GM23248 (cell line): ENCODE results near the gene HDAC10. TPM values are rescaled to one million over a fixed set of nuclear protein-coding genes. Genes with fewer than 3 reads are reported as not detected.

Experiments
- DNase-seq: peaks from one replicate; pipeline ENCODE4 v3.0.0-alpha.2; 2015
- H2AFZ ChIP-seq: fragments of 200-600 bp; sonication (generic); 2 replicates; pipeline ENCODE4 v1.6.1; 2016; ENCODE audit warnings: antibody characterized with exemption
- H3F3A ChIP-seq: fragments of 200-600 bp; sonication (generic); 2 replicates; pipeline ENCODE4 v1.6.1; 2016; ENCODE audit warnings: mild to moderate bottlenecking, antibody characterized with exemption, mixed run types; ENCODE audit not compliant: insufficient read depth
- H3K27ac ChIP-seq: fragments of 200-600 bp; sonication (generic); 2 replicates; pipeline ENCODE4 v1.5.1; 2016; ENCODE audit warnings: mild to moderate bottlenecking
- H3K27me3 ChIP-seq: fragments of 200-600 bp; sonication (generic); replicated peaks from 2 replicates; pipeline ENCODE4 v1.6.1; 2016; ENCODE audit warnings: mild to moderate bottlenecking; ENCODE audit not compliant: insufficient read depth
- H3K36me3 ChIP-seq: fragments of 200-600 bp; sonication (generic); 2 replicates; pipeline ENCODE4 v1.6.1; 2016; ENCODE audit warnings: low read depth, mild to moderate bottlenecking
- H3K4me1 ChIP-seq: fragments of 200-600 bp; sonication (generic); 2 replicates; pipeline ENCODE4 v1.6.1; 2016; ENCODE audit warnings: mild to moderate bottlenecking; ENCODE audit not compliant: insufficient read depth
- H3K4me2 ChIP-seq: fragments of 200-600 bp; sonication (generic); one replicate; pipeline ENCODE4 v1.6.1; 2016; ENCODE audit warnings: mild to moderate bottlenecking; ENCODE audit not compliant: unreplicated experiment
- H3K4me3 ChIP-seq: fragments of 200-600 bp; sonication (generic); 2 replicates; pipeline ENCODE4 v1.5.1; 2016; ENCODE audit warnings: mild to moderate bottlenecking
- H3K79me2 ChIP-seq: fragments of 200-600 bp; sonication (generic); 2 replicates; pipeline ENCODE4 v1.6.1; 2016; ENCODE audit warnings: mild to moderate bottlenecking; ENCODE audit not compliant: insufficient read depth
- H3K9ac ChIP-seq: fragments of 200-600 bp; sonication (generic); 2 replicates; pipeline ENCODE4 v1.6.1; 2016; ENCODE audit warnings: mild to moderate bottlenecking
- H3K9me2 ChIP-seq: fragments of 200-600 bp; sonication (generic); 2 replicates; pipeline ENCODE4 v1.6.1; 2016; ENCODE audit warnings: mixed run types, mild to moderate bottlenecking, moderate library complexity; ENCODE audit not compliant: insufficient read depth
- H3K9me3 ChIP-seq: fragments of 200-600 bp; sonication (generic); one replicate; pipeline ENCODE4 v1.6.1; 2017; ENCODE audit warnings: low read depth
- H4K20me1 ChIP-seq: fragments of 200-600 bp; sonication (generic); 2 replicates; pipeline ENCODE4 v1.6.0; 2016; ENCODE audit not compliant: insufficient read depth
- EZH2 ChIP-seq: fragments of 200-600 bp; sonication (generic); IDR thresholded peaks from 2 replicates; pipeline ENCODE4 v1.6.1; 2018; ENCODE audit warnings: antibody characterized with exemption, mild to moderate bottlenecking; ENCODE audit not compliant: insufficient read depth, poor library complexity, severe bottlenecking
- EZH2phosphoT487 ChIP-seq: fragments of 200-600 bp; sonication (generic); IDR thresholded peaks from 2 replicates; pipeline ENCODE4 v1.6.1; 2018; ENCODE audit warnings: antibody characterized with exemption, moderate library complexity, mild to moderate bottlenecking, low read depth; ENCODE audit not compliant: insufficient read depth
- WGBS, 2 experiments: methylation state at CpG; one replicate each; pipeline ENCODE4 v1.1.6; 2015 to 2017; ENCODE audit warnings: low lambda C conversion rate in 2 of 2, low coverage in 1 of 2; ENCODE audit errors: missing lambda C conversion rate in 2 of 2; 5-methylcytosine and 5-hydroxymethylcytosine counted together
- in situ Hi-C: fragments of 300-500 bp; cut with MboI; formaldehyde crosslinking; loops from 2 replicates; pipeline ENCODE4 v1.15.0; 2020
- polyA plus RNA-seq: library from polyadenylated mRNA; unstranded; fragments of >200 nt; fragmentation: Nextera tagmentation; extraction: Ambion mirVana; gene quantifications from 2 replicates; pipeline ENCODE4 v1.2.1, GENCODE V29; 2016
- total RNA-seq: library from RNA; depleted of rRNA; stranded (reverse); fragments of >200 nt; shearing (Covaris generic); gene quantifications from 2 replicates; pipeline ENCODE4 v1.2.3, GENCODE V29; 2014

HDAC10 gene
- total and polyA plus RNA-seq, 2 experiments from 2014 or later = 6.6 to 16.8 TPM

DNA sequence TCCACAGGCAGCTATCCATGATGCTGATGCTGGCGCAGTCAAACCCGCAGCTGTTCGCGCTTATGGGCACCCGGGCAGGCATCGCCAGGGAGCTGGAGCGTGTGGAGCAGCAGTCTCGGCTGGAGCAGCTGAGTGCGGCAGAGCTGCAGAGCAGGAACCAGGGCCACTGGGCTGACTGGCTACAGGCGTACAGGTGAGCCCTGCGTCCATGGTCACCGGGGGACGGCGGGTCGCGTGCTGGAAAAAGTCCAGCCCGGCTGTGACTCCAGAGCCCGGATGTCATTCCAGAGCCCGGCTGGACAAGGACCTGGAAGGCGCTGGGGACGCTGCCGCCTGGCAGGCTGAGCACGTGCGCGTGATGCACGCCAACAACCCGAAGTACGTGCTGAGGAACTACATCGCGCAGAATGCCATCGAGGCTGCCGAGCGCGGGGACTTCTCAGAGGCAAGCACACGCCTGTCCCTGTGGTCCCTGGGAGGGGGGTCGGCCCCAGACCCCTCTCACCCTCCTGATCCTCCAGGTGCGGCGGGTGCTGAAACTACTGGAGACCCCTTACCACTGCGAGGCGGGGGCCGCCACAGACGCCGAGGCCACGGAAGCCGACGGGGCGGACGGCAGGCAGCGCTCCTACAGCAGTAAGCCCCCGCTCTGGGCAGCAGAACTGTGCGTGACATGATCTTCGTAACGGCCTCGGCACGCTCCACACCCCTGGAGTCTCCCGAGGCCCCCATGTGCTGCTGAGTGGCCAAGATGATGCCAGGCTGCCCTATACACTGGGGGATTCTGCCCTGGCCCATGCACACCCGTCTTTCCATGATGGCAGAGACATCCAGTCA lies 34.2 kb downstream of the HDAC10 start:
- peaks cover 4% of the 10 kb centered on the region; the same call in 1 of the 2 replicates for H3F3A ChIP-seq
- no peaks in the 10 kb centered on the region for H3K4me1 ChIP-seq
- no peaks in the 10 kb centered on the region for H3K9me2 ChIP-seq
- H3K36me3 ChIP-seq = 0 out of 2 replicates have a peak, but pooled peaks cover 10% of the 10 kb centered on the region
- peaks cover 34% of the 10 kb centered on the region for H3K79me2 ChIP-seq
- no peaks in the 10 kb centered on the region; the same call in 1 of the 2 replicates for H4K20me1 ChIP-seq
- in situ Hi-C loops = no loop called here
- H3K27me3 ChIP-seq = no peaks in the 10 kb centered on the region
- H3K27ac ChIP-seq = no peak overlapping the region
- H3K9ac ChIP-seq = no peak overlapping the region
- no peak overlapping the region for H3K4me2 ChIP-seq
- no peak overlapping the region for H3K4me3 ChIP-seq
- TF ChIP-seq EZH2phosphoT487 = no peak
- TF ChIP-seq EZH2 = no peak
- no peaks in the 10 kb centered on the region for H3K9me3 ChIP-seq
- no peak overlapping the region for H2AFZ ChIP-seq
- DNase-seq = no peak
- WGBS, 2 experiments = 91 to 95% methylated on average over 53 to 57 of the region's 57 CpGs

DNA sequence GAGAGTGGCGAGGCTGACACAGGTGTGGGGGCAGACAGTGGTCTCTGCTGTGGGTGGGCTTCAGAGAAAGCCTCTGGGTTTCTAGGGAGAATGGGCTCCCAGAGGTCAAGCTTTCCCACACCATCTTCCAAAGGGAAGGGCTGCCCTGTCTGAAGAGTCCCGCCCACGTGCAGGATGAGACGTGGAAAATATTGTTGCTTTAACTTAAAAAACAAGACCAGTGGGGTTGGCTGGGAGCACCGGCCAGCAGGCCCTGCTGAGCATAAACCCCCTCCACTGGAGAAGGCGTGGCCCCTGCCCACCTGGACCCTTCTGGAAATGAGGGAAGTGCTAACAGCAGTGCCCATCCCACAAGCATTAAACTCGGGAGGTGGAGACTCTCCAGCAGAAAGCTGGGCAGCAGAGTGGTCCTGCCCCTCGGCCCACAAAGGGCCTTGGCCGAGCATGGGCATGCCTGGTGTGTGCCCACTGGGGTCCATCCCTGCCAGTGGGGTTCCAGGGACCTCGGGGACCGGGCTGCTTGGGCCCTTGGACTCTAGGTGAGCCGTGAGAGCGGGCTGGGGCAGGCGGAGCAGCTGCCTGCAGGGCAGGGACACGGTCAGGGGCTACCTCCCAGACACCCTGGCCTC lies 34.9 kb downstream of the HDAC10 start:
- H4K20me1 ChIP-seq = no peaks in the 10 kb centered on the region; the same call in 1 of the 2 replicates
- no peak overlapping the region for H3K4me3 ChIP-seq
- H2AFZ ChIP-seq = no peak overlapping the region
- no peaks in the 10 kb centered on the region for H3K9me3 ChIP-seq
- peaks cover 40% of the 10 kb centered on the region for H3K79me2 ChIP-seq
- no peak for TF ChIP-seq EZH2
- TF ChIP-seq EZH2phosphoT487 = no peak
- no peak overlapping the region for H3K27ac ChIP-seq
- H3K36me3 ChIP-seq = 0 out of 2 replicates have a peak, but pooled peaks cover 10% of the 10 kb centered on the region
- no peak overlapping the region for H3K4me2 ChIP-seq
- peaks cover 8% of the 10 kb centered on the region; the same call in 1 of the 2 replicates for H3F3A ChIP-seq
- 86 to 90% methylated on average over 13 to 15 of the region's 15 CpGs for WGBS, 2 experiments
- in situ Hi-C loops = no loop called here
- no peaks in the 10 kb centered on the region for H3K9me2 ChIP-seq
- no peaks in the 10 kb centered on the region for H3K4me1 ChIP-seq
- H3K9ac ChIP-seq = no peak overlapping the region
- H3K27me3 ChIP-seq = no peaks in the 10 kb centered on the region
- DNase-seq = no peak

DNA sequence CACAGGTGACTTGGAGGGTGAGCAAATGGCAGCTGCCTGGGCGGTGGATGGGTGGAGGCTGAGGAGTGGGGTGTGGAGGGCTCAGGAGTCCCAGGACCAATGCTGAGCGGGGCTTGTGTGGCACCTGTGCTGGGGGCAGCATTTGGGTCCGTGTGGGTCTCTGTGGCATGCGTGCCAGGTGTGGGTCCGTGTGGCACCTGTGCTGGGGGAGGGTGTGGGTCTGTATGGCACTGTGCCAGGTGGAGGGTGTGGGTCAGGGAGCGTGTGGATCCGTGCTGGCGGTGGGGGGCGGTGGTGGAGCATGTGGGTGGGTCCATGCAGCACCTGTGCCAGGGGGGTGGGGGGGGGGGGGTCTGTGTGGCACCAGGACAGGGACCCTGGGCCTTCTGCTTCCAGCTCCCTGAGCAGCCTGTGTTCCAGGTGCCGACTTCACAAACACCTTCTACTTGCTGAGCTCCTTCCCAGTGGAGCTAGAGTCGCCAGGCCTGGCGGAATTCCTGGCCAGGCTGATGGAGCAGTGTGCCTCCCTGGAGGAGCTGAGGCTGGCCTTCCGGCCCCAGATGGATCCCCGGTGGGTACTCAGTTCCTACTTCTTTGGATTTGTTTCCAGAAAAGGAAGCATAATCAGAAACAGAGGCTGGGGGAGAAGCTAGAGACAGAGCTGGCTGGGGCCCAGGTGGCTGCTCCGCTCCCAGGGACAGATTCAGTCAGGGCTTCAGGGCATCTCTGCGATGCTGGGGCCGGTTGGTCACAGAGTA lies 35.6 kb downstream of the HDAC10 start:
- H4K20me1 ChIP-seq = no peaks in the 10 kb centered on the region; the same call in 1 of the 2 replicates

GRCh38 chr22:50213263-50213662 lies 37.8 kb downstream of the HDAC10 start:
- in situ Hi-C loops = no loop called here
- 94 to 98% methylated on average over 9 of the region's 9 CpGs for WGBS, 2 experiments
- H4K20me1 ChIP-seq = no peaks in the 10 kb centered on the region; the same call in 1 of the 2 replicates

More for the DNA sequence above, 35.6 kb downstream of the HDAC10 start:
- Histone ChIP-seq H3K9ac (no peak overlapping the region), H3K4me2 (no peak overlapping the region), H3K27me3 (no peaks in the 10 kb centered on the region), H3F3A (peaks cover 8% of the 10 kb centered on the region; the same call in 1 of the 2 replicates), H3K9me2 (no peaks in the 10 kb centered on the region), H3K27ac (no peak overlapping the region), H3K36me3 (0 out of 2 replicates have a peak, but pooled peaks cover 10% of the 10 kb centered on the region), H3K4me3 (no peak overlapping the region), H3K4me1 (no peaks in the 10 kb centered on the region), H2AFZ (no peak overlapping the region), H3K9me3 (no peaks in the 10 kb centered on the region), H3K79me2 (peaks cover 40% of the 10 kb centered on the region)
- WGBS, 2 experiments = 62 to 66% methylated on average over 15 to 17 of the region's 17 CpGs
- DNase-seq = no peak
- in situ Hi-C loops = no loop called here
- no peak for TF ChIP-seq EZH2phosphoT487
- no peak for TF ChIP-seq EZH2

More at GRCh38 chr22:50213263-50213662, 37.8 kb downstream of the HDAC10 start:
- no peak for TF ChIP-seq EZH2phosphoT487
- TF ChIP-seq EZH2 = no peak
- no peaks in the 10 kb centered on the region for H3K27me3 ChIP-seq
- H3K4me1 ChIP-seq = no peaks in the 10 kb centered on the region
- H3F3A ChIP-seq = peaks cover 8% of the 10 kb centered on the region; the same call in 1 of the 2 replicates
- H3K79me2 ChIP-seq = peaks cover 40% of the 10 kb centered on the region
- no peak overlapping the region for H3K4me2 ChIP-seq
- no peak for DNase-seq
- no peak overlapping the region for H3K27ac ChIP-seq
- no peaks in the 10 kb centered on the region for H3K9me2 ChIP-seq
- H3K4me3 ChIP-seq = no peak overlapping the region
- H2AFZ ChIP-seq = no peak overlapping the region
- 0 out of 2 replicates have a peak, but pooled peaks cover 10% of the 10 kb centered on the region for H3K36me3 ChIP-seq
- H3K9me3 ChIP-seq = no peaks in the 10 kb centered on the region
- no peak overlapping the region for H3K9ac ChIP-seq
